ENCODE results near the gene PRKACA. TPM values are rescaled to one million over a fixed set of nuclear protein-coding genes. Genes with fewer than 3 reads are reported as not detected.

Gene PRKACA
- total RNA-seq, 2 experiments from 2014 or later: 21.1 to 62.0 TPM

DNA sequence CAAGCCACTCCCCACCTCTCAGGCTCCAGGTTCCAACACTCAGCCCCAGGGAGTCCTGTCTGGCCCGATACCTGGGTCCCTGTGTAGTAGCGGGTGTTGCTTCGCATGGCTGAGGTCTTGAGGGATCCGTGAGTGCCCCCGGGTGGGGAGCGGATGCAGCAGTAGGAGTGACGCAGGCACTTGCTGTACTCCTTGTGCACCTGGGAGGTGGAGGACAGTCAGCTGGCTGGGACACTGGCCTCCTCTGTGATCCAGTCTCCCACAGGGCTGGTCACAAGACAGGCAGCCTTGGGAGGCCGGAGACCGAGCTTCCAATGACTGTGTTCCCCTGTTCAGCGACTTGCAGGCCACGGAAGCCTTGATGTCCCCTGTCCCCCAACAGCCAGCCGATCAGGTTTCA, 35.2 kb upstream of the PRKACA start:
- no peaks in the 10 kb centered on the region for H3K9me3 ChIP-seq (ENCODE audit: low read length)
- ChIA-PET POLR2A (interaction anchor here (0.7 kb wide), 1 partner anchor 16 kb away, joined by 7 read pairs; no protein-coding TSS in a partner anchor), CTCF (ENCODE audit: unreplicated experiment) (no interaction called here)

DNA sequence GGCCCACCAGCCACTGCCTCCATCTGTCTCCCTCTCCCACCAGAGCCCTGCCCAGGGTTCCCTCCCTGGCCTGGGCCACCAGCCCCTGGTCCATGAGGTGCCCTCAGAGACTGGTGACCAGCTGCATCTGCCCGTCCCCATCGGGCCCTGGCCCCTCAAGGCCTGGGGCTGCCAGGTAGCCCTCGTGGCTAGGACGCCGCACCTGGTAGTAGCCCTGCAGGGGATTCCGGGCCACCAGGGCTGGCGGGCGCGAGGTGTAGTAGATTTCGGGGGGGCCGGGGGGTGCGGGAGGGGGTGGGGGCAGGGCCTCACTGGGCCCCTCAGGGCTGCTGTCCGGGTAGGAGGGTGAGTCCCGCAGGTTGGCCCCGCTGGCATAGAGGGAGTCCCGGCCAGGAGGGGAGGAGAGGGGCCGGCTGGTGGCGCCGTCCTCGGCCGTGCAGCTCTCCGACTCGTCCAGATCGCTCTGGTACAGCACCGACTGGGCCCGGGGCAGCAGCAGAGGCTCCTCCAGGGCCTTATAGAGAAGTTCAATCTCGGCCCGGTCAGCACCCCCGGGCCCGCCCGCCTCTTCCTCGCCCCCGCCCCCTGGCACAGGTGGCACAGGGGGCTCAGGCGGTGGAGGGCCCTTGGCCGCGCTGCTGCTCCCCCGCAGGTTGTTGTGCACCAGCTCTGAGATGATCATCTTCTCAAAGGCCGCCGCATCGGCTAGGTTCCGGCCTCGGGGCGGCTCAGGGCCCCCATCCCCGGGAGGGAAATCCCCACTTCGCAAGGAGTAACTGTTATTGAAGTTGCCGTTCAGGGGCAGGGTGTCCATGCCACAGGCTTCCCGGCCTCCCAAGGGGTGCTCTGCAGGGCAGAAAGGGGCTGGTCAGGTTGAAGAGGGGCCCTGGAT, 33.5 kb upstream of the PRKACA start:
- H3K4me1 ChIP-seq (ENCODE audit: insufficient read depth, low read length, poor library complexity, severe bottlenecking): no peaks in the 10 kb centered on the region
- DNase-seq (ENCODE audit: low spot score): no peak
- CTCF ChIA-PET (ENCODE audit: unreplicated experiment): no interaction called here
- POLR2A ChIA-PET: no interaction called here
- no peaks in the 10 kb centered on the region for H3K79me2 ChIP-seq (ENCODE audit: insufficient read depth, low read depth, low read length)
- TF ChIP-seq EZH2phosphoT487 (IDR thresholded peaks at IDR 0.05; ENCODE audit: borderline replicate concordance, low read depth, low read length): no peak
- TF ChIP-seq, protein P1, sequence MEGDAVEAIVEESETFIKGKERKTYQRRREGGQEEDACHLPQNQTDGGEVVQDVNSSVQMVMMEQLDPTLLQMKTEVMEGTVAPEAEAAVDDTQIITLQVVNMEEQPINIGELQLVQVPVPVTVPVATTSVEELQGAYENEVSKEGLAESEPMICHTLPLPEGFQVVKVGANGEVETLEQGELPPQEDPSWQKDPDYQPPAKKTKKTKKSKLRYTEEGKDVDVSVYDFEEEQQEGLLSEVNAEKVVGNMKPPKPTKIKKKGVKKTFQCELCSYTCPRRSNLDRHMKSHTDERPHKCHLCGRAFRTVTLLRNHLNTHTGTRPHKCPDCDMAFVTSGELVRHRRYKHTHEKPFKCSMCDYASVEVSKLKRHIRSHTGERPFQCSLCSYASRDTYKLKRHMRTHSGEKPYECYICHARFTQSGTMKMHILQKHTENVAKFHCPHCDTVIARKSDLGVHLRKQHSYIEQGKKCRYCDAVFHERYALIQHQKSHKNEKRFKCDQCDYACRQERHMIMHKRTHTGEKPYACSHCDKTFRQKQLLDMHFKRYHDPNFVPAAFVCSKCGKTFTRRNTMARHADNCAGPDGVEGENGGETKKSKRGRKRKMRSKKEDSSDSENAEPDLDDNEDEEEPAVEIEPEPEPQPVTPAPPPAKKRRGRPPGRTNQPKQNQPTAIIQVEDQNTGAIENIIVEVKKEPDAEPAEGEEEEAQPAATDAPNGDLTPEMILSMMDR (conservative IDR thresholded peaks at IDR 0.05; ENCODE audit: low read length): no peak
- no peaks in the 10 kb centered on the region for H3K9me2 ChIP-seq (ENCODE audit: insufficient read depth, low read length)
- intact Hi-C loops (cut with micrococcal nuclease; ENCODE audit: unreplicated experiment): no loop called here
- H3K9me3 ChIP-seq (ENCODE audit: low read length): no peaks in the 10 kb centered on the region
- H4K20me1 ChIP-seq (ENCODE audit: insufficient read depth, low read length): no peaks in the 10 kb centered on the region
- no peak overlapping the region for H2AFZ ChIP-seq (ENCODE audit: low read length)
- no peak overlapping the region for H3K27ac ChIP-seq (ENCODE audit: low read depth, low read length, poor library complexity, severe bottlenecking)
- no peaks in the 10 kb centered on the region for H3K36me3 ChIP-seq (ENCODE audit: insufficient read depth, low read length)
- BruUV-seq (replicated peaks): no TSS peak
- H3K4me3 ChIP-seq (ENCODE audit: low read depth, low read length, poor library complexity, severe bottlenecking): no peak overlapping the region
- no peak overlapping the region for H3K4me2 ChIP-seq (ENCODE audit: low read length)

More for the DNA sequence above, 35.2 kb upstream of the PRKACA start:
- no peaks in the 10 kb centered on the region for H3K9me2 ChIP-seq (ENCODE audit: insufficient read depth, low read length)
- H3K27ac ChIP-seq (ENCODE audit: low read depth, low read length, poor library complexity, severe bottlenecking): no peak overlapping the region
- H3K4me3 ChIP-seq (ENCODE audit: low read depth, low read length, poor library complexity, severe bottlenecking): no peak overlapping the region
- DNase-seq (ENCODE audit: low spot score): peak; percentile 21
- H3K4me2 ChIP-seq (ENCODE audit: low read length): no peak overlapping the region
- TF ChIP-seq, protein P1 (conservative IDR thresholded peaks at IDR 0.05; ENCODE audit: low read length): 0 out of 2 replicates have a peak, but pooled peaks have one; percentile 11
- no peak for TF ChIP-seq EZH2phosphoT487 (IDR thresholded peaks at IDR 0.05; ENCODE audit: borderline replicate concordance, low read depth, low read length)
- H3K79me2 ChIP-seq (ENCODE audit: insufficient read depth, low read depth, low read length): no peaks in the 10 kb centered on the region
- intact Hi-C loops (cut with micrococcal nuclease; ENCODE audit: unreplicated experiment): no loop called here
- H3K36me3 ChIP-seq (ENCODE audit: insufficient read depth, low read length): no peaks in the 10 kb centered on the region
- H4K20me1 ChIP-seq (ENCODE audit: insufficient read depth, low read length): no peaks in the 10 kb centered on the region
- no peaks in the 10 kb centered on the region for H3K4me1 ChIP-seq (ENCODE audit: insufficient read depth, low read length, poor library complexity, severe bottlenecking)
- BruUV-seq (replicated peaks): no TSS peak
- H2AFZ ChIP-seq (ENCODE audit: low read length): no peak overlapping the region

All from OCI-LY7 (cell line).